Endodermal cell (in vitro differentiated cells): ENCODE results near the gene PCDHGA5. TPM values are rescaled to one million over a fixed set of nuclear protein-coding genes. Genes with fewer than 3 reads are reported as not detected.
A peak's percentile ranks its signal among the peaks of the same experiment; 100 is the strongest.
"Not testable (repeated sequence)": the region's sequence is repeated elsewhere in the genome, so short reads cannot be mapped to it uniquely, and the experiment has no call there.

ENCODE experiments used
- DNase-seq: peaks from one replicate; pipeline ENCODE4 v3.0.0-alpha.2; 2017
- H3K27ac ChIP-seq: 2 replicates; pipeline ENCODE4 v1.5.1; 2013; ENCODE audit warnings: mild to moderate bottlenecking, low read depth, low read length, moderate library complexity
- H3K27me3 ChIP-seq: 2 replicates; pipeline ENCODE4 v1.6.1; 2013; ENCODE audit warnings: mild to moderate bottlenecking, low read length, moderate library complexity; ENCODE audit not compliant: insufficient read depth, control insufficient read depth, poor library complexity, severe bottlenecking
- H3K36me3 ChIP-seq: 2 replicates; pipeline ENCODE4 v1.7.0; 2013; ENCODE audit warnings: mild to moderate bottlenecking, low read length, moderate library complexity; ENCODE audit not compliant: control insufficient read depth, insufficient read depth
- H3K4me1 ChIP-seq: one replicate; pipeline ENCODE4 v1.7.0; 2013; ENCODE audit warnings: low read length; ENCODE audit not compliant: control insufficient read depth, insufficient read depth
- H3K4me3 ChIP-seq: 2 replicates; pipeline ENCODE4 v1.5.1; 2013; ENCODE audit warnings: mild to moderate bottlenecking, low read length, moderate library complexity
- H3K9ac ChIP-seq: 2 replicates; pipeline ENCODE4 v1.6.1; 2013; ENCODE audit warnings: mild to moderate bottlenecking, low read length, moderate library complexity; ENCODE audit not compliant: poor library complexity, severe bottlenecking; ENCODE audit errors: extremely low read depth
- H3K9me3 ChIP-seq: 2 replicates; pipeline ENCODE4 v1.6.1; 2013; ENCODE audit warnings: mild to moderate bottlenecking, low read length, moderate library complexity; ENCODE audit not compliant: control insufficient read depth
- H3K27ac Mint-ChIP-seq: 2 replicates; pipeline ENCODE4 v1.8.0; 2020; ENCODE audit warnings: mixed read lengths
- H3K27me3 Mint-ChIP-seq: 2 replicates; pipeline ENCODE4 v1.8.0; 2021; ENCODE audit warnings: mild to moderate bottlenecking, mixed read lengths; ENCODE audit not compliant: insufficient read depth
- H3K36me3 Mint-ChIP-seq: 2 replicates; pipeline ENCODE4 v1.8.0; 2020; ENCODE audit warnings: low read depth, mixed read lengths
- H3K4me1 Mint-ChIP-seq: 2 replicates; pipeline ENCODE4 v1.8.0; 2020; ENCODE audit warnings: mixed read lengths
- H3K4me3 Mint-ChIP-seq: 2 replicates; pipeline ENCODE4 v1.8.0; 2020; ENCODE audit warnings: mild to moderate bottlenecking, moderate library complexity, mixed read lengths
- H3K9me3 Mint-ChIP-seq: 2 replicates; pipeline ENCODE4 v1.8.0; 2020; ENCODE audit warnings: mild to moderate bottlenecking, mixed read lengths
- WGBS, 2 experiments: methylation state at CpG; one replicate each; pipeline versions ENCODE4 v1.1.5 to v1.1.7; 2013; ENCODE audit warnings: missing lambda C conversion rate in 2 of 2, mixed read lengths in 1 of 2; ENCODE audit not compliant: insufficient coverage in 1 of 2, insufficient read length in 1 of 2; 5-methylcytosine and 5-hydroxymethylcytosine counted together
- total RNA-seq, 2 donors: library from RNA; stranded (reverse); fragmentation: NEBNext Ultra II Directional in 1 of 2; extraction: Animal tissue kit (Norgen Biotek cat#: 25700) in 1 of 2; gene quantifications; 2 replicates in 1 of 2; 3 replicates in 1 of 2; pipeline ENCODE4 v1.2.1, GENCODE V29; 2021
- TF ChIP-seq, protein P1 (sequence below): fragments of 200-600 bp; sonication (generic); conservative IDR thresholded peaks from 2 replicates; pipeline ENCODE4 v1.5.0; 2021; ENCODE audit warnings: antibody characterized with exemption, mild to moderate bottlenecking

PCDHGA5 gene
- total RNA-seq, 2 donors from 2014 or later = 0.51 to 3.0 TPM

DNA sequence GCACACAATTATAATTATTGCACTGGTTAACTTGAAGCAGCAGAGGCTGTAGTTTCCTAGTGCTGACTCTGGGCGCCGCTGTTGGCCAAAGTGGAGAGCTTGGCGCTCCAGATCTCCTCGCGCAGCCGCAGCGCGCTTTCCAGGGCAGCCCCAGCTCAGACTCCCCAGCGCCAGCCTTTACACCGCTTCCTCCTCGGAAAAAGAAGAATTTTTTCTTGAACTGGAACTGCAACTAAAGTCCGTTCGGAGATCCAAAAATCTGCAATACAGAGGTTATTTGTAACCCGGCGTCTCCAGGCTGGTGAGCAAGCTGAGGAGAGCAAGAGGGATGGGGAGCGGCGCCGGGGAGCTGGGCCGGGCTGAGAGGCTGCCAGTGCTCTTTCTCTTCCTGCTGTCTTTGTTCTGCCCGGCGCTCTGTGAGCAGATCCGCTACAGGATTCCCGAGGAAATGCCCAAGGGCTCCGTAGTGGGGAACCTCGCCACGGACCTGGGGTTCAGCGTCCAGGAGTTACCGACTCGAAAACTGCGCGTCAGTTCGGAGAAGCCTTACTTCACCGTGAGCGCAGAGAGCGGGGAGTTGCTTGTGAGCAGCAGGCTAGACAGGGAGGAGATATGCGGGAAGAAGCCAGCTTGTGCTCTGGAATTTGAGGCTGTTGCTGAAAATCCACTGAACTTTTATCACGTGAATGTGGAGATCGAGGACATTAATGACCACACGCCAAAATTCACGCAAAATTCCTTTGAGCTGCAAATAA is 23.8 kb downstream of the PCDHGA5 start, which contains the start of gene PCDHGB4:
PCDHGB4 (plus strand) TSS at position 142 of the 755 bp plus-strand sequence; CDS start at position 329, 187 bp downstream.
- not testable (repeated sequence) for H3K36me3 ChIP-seq, H3K9ac ChIP-seq, H3K27me3 ChIP-seq, H3K27ac ChIP-seq, H3K4me1 ChIP-seq, H3K4me1 Mint-ChIP-seq
- peaks cover 68% of the 10 kb centered on the region for H3K9me3 ChIP-seq
- TF ChIP-seq, protein P1, sequence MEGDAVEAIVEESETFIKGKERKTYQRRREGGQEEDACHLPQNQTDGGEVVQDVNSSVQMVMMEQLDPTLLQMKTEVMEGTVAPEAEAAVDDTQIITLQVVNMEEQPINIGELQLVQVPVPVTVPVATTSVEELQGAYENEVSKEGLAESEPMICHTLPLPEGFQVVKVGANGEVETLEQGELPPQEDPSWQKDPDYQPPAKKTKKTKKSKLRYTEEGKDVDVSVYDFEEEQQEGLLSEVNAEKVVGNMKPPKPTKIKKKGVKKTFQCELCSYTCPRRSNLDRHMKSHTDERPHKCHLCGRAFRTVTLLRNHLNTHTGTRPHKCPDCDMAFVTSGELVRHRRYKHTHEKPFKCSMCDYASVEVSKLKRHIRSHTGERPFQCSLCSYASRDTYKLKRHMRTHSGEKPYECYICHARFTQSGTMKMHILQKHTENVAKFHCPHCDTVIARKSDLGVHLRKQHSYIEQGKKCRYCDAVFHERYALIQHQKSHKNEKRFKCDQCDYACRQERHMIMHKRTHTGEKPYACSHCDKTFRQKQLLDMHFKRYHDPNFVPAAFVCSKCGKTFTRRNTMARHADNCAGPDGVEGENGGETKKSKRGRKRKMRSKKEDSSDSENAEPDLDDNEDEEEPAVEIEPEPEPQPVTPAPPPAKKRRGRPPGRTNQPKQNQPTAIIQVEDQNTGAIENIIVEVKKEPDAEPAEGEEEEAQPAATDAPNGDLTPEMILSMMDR = peak; percentile 86
- peak within 1 kb of the TSS; percentile 64 for H3K27ac Mint-ChIP-seq
- peak; percentile 88 for DNase-seq
- peaks cover 51% of the 10 kb centered on the region for H3K36me3 Mint-ChIP-seq
- peaks cover 11% of the 10 kb centered on the region for H3K27me3 Mint-ChIP-seq
- 73% methylated on average over 5 to 18 of the region's 40 CpGs for WGBS, 2 experiments
- H3K9me3 Mint-ChIP-seq = peaks cover 76% of the 10 kb centered on the region
- H3K4me3 ChIP-seq = peak within 1 kb of the TSS; percentile 35
- peak within 1 kb of the TSS; percentile 77 for H3K4me3 Mint-ChIP-seq

DNA sequence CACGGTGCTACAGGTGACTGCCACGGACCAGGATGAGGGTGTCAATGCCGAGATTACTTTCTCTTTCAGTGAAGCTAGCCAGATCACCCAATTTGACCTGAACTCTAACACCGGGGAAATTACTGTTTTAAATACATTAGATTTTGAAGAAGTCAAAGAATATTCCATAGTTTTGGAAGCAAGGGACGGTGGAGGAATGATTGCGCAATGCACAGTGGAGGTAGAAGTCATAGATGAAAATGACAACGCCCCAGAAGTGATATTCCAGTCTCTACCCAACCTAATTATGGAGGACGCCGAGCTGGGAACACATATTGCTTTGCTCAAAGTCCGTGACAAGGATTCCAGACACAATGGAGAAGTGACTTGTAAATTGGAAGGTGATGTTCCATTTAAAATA is 24.7 kb downstream of the PCDHGA5 start:
- H3K4me1 ChIP-seq = no peaks in the 10 kb centered on the region
- H3K4me3 Mint-ChIP-seq = peak overlapping the region; percentile 77
- peaks cover 65% of the 10 kb centered on the region for H3K9me3 ChIP-seq
- H3K36me3 ChIP-seq = no peaks in the 10 kb centered on the region
- H3K27ac Mint-ChIP-seq = no peak overlapping the region
- DNase-seq = no peak
- peaks cover 51% of the 10 kb centered on the region for H3K36me3 Mint-ChIP-seq
- TF ChIP-seq, protein P1 = no peak
- H3K27me3 ChIP-seq = no peaks in the 10 kb centered on the region
- 92 to 95% methylated on average over 5 to 10 of the region's 10 CpGs for WGBS, 2 experiments
- H3K9me3 Mint-ChIP-seq = peaks cover 76% of the 10 kb centered on the region
- H3K9ac ChIP-seq = no peak overlapping the region
- H3K27me3 Mint-ChIP-seq = peaks cover 11% of the 10 kb centered on the region
- no peak overlapping the region for H3K27ac ChIP-seq
- H3K4me3 ChIP-seq = peak overlapping the region; percentile 35
- H3K4me1 Mint-ChIP-seq = no peaks in the 10 kb centered on the region

DNA sequence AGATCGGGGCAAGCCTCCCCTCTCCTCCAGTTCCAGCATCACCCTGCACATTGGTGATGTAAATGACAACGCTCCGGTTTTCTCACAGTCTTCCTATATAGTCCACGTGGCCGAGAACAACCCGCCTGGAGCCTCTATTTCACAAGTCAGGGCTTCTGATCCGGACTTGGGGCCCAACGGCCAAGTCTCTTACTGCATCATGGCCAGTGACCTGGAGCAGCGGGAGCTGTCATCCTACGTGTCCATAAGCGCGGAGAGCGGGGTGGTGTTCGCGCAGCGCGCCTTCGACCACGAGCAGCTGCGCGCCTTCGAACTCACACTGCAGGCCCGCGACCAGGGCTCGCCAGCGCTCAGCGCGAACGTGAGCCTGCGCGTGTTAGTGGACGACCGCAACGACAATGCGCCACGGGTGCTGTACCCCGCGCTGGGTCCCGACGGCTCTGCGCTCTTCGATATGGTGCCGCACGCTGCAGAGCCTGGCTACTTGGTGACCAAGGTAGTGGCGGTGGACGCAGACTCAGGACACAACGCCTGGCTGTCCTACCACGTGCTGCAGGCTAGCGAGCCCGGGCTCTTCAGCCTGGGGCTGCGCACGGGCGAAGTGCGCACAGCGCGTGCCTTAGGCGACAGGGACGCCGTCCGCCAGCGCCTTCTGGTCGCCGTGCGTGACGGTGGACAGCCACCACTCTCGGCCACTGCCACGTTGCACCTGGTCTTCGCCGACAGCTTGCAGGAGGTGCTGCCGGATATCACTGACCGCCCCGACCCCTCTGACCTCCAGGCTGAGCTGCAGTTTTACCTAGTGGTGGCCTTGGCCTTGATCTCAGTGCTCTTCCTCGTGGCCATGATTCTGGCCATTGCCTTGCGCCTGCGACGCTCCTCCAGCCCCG is 25.4 kb downstream of the PCDHGA5 start:
- Mint-ChIP-seq H3K4me1 (no peaks in the 10 kb centered on the region), H3K27ac (no peak overlapping the region), H3K9me3 (peaks cover 76% of the 10 kb centered on the region), H3K36me3 (peaks cover 53% of the 10 kb centered on the region), H3K4me3 (no peak overlapping the region), H3K27me3 (peaks cover 11% of the 10 kb centered on the region)
- TF ChIP-seq, protein P1 = no peak
- Histone ChIP-seq H3K36me3 (no peaks in the 10 kb centered on the region), H3K9ac (no peak overlapping the region), H3K27me3 (no peaks in the 10 kb centered on the region), H3K4me3 (no peak overlapping the region), H3K27ac (no peak overlapping the region), H3K4me1 (no peaks in the 10 kb centered on the region), H3K9me3 (peaks cover 64% of the 10 kb centered on the region)
- 94 to 96% methylated on average over 74 to 77 of the region's 77 CpGs for WGBS, 2 experiments
- DNase-seq = no peak
